Measurements from ENCODE around the gene ITM2B.

- TF ChIP-seq POLR2AphosphoS5 (IDR thresholded peaks at IDR 0.05; ENCODE audit: low read depth) (no peak), CTCF (conservative IDR thresholded peaks at IDR 0.05; ENCODE audit: low read depth in 2 of 2) (no peak), REST (IDR thresholded peaks at IDR 0.05; ENCODE audit: unreplicated experiment) (no peak), EZH2 (IDR thresholded peaks at IDR 0.05; ENCODE audit: low read depth, unreplicated experiment) (no peak), CREB1 (CRISPR knock-in tag; IDR thresholded peaks at IDR 0.05; ENCODE audit: low read depth) (no peak), EZH2phosphoT487 (IDR thresholded peaks at IDR 0.05; ENCODE audit: unreplicated experiment) (no peak), ZNF331 (CRISPR knock-in tag; IDR thresholded peaks at IDR 0.05; ENCODE audit: low read depth) (no peak), ZNF462 (CRISPR knock-in tag; IDR thresholded peaks at IDR 0.05) (no peak)
Measured at GRCh38 chr13:48242677-48243076, 9.7 kb downstream of the ITM2B start.

All from GM23338 (cell line).